Cardiac muscle cell (in vitro differentiated cells and primary cell): ENCODE measurements around the gene CNKSR2. TPM values are rescaled to one million over a fixed set of nuclear protein-coding genes. Genes with fewer than 3 reads are reported as not detected.

Experiments used
- DNase-seq, 2 donors: peaks; one replicate each; pipeline versions ENCODE4 v3.0.0 to v3.0.0-alpha.2; 2010 to 2017; ENCODE audit warnings: low read depth in 1 of 2, low spot score in 1 of 2
- H3K27ac ChIP-seq: fragments of 200-600 bp; sonication (generic); 2 replicates; pipeline ENCODE4 v1.5.1; 2016
- H3K27me3 ChIP-seq: fragments of 200-600 bp; sonication (generic); 2 replicates; pipeline ENCODE4 v1.6.0; 2016; ENCODE audit warnings: control low read depth
- H3K36me3 ChIP-seq: fragments of 200-600 bp; sonication (generic); 2 replicates; pipeline ENCODE4 v1.5.1; 2016; ENCODE audit warnings: control low read depth
- H3K4me1 ChIP-seq: fragments of 200-600 bp; sonication (generic); 2 replicates; pipeline ENCODE4 v1.8.1; 2017; ENCODE audit warnings: low read depth, mild to moderate bottlenecking, mixed run types
- H3K4me3 ChIP-seq: fragments of 200-600 bp; sonication (generic); 2 replicates; pipeline ENCODE4 v1.5.1; 2016; ENCODE audit warnings: mild to moderate bottlenecking
- H3K9me3 ChIP-seq: fragments of 200-600 bp; sonication (generic); 2 replicates; pipeline ENCODE4 v1.5.1; 2017; ENCODE audit warnings: low read depth, mild to moderate bottlenecking, control low read depth
- polyA plus RNA-seq: library from polyadenylated mRNA; unstranded; fragments of >200 nt; fragmentation: Nextera tagmentation; extraction: Ambion mirVana; gene quantifications from 2 replicates; pipeline ENCODE4 v1.2.1, GENCODE V29; 2016
- total RNA-seq: library from RNA; depleted of rRNA; stranded (reverse); fragments of >200 nt; gene quantifications from 2 replicates; pipeline ENCODE4 v1.2.3, GENCODE V29; 2016
- TF ChIP-seq, protein P1 (sequence below): IDR thresholded peaks from 2 replicates; pipeline ENCODE4 v1.5.1; 2012; ENCODE audit warnings: low read depth, mild to moderate bottlenecking, low read length

CNKSR2 gene
- total and polyA plus RNA-seq, 2 experiments from 2014 or later, result 1.5 to 25.3 TPM

DNA sequence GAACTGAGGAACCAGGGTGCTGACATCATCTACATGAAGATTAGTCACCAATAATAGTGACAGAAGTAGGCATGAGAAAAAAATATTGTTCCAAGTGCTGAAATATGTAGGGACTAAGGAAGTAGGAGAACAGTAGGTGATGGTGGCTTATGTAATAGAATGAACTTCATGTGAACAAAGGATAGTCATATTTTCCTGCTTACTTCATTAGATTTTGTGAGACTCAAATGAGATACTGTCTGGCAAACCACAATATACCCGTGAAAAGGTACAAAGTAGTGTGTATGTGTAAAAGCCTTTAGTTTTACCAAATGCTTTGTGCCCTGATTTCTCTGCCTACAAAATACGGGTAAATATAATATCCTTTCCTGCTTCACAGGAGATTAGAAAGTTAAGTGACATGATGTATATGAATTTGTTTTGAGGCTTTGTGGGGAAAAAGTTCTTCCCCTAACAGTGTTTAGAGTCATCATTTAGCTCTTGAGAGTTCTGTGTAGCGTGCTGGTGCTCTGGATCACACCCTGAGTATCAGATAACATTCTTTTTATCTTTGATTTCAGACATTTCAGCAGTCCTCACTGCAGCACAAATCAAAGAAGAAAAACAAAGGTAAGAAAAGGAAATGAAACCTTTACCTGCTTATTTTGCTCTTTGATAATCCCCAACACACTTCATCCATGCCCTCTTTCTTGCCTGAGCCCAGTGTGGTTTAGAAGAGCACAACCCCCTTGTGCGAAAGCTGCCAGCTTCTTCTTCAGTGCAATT lies 216.0 kb downstream of the CNKSR2 start:
- Histone ChIP-seq H3K27me3 (no peaks in the 10 kb centered on the region), H3K36me3 (no peaks in the 10 kb centered on the region), H3K4me1 (no peaks in the 10 kb centered on the region), H3K9me3 (no peaks in the 10 kb centered on the region), H3K4me3 (no peak overlapping the region), H3K27ac (no peak overlapping the region)
- no peak for DNase-seq
- TF ChIP-seq, protein P1, sequence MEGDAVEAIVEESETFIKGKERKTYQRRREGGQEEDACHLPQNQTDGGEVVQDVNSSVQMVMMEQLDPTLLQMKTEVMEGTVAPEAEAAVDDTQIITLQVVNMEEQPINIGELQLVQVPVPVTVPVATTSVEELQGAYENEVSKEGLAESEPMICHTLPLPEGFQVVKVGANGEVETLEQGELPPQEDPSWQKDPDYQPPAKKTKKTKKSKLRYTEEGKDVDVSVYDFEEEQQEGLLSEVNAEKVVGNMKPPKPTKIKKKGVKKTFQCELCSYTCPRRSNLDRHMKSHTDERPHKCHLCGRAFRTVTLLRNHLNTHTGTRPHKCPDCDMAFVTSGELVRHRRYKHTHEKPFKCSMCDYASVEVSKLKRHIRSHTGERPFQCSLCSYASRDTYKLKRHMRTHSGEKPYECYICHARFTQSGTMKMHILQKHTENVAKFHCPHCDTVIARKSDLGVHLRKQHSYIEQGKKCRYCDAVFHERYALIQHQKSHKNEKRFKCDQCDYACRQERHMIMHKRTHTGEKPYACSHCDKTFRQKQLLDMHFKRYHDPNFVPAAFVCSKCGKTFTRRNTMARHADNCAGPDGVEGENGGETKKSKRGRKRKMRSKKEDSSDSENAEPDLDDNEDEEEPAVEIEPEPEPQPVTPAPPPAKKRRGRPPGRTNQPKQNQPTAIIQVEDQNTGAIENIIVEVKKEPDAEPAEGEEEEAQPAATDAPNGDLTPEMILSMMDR, result no peak

DNA sequence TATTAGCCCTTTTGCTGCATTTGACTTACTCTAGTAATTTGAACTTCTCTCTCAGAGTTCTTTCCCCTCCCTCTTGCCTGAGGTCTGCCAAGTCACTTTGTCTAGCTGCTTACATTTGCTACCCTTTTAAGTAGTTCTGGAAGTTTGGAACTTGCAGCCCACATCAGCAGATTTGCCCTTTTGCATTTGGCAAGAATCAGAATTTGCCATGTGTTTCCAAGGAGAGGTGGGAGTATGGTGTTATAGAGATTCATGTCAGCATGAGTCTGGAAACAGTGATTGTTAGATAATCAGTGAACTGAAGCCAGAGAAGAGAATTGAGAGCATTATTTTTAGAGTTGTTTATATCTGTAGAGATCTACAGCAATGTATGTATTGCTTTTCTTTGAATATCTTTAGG lies 231.8 kb downstream of the CNKSR2 start:
- no peaks in the 10 kb centered on the region for H3K9me3 ChIP-seq
- H3K27ac ChIP-seq, result no peak overlapping the region
- H3K36me3 ChIP-seq, result no peaks in the 10 kb centered on the region
- H3K4me3 ChIP-seq, result no peak overlapping the region
- H3K27me3 ChIP-seq, result no peaks in the 10 kb centered on the region
- no peak for DNase-seq
- TF ChIP-seq, protein P1, result no peak
- H3K4me1 ChIP-seq, result no peaks in the 10 kb centered on the region

DNA sequence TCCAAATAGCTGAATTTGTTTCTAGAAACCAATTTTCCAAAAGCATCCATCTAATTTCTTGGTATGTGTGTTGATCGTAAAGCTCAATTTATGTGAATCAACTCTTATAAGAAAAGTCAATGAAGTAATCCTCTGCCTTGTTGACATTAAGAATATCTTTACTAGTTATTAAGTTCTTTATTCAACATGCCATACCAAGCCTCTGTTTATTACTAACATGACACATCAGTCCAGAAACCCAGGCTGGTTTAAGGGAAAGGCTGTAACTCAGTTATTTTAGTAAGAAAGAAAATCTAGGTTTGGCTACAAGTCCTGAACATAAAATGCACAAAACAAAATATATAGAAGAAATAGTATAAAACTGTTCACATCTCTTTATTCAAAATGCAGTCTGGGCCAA lies 235.9 kb downstream of the CNKSR2 start:
- no peaks in the 10 kb centered on the region for H3K4me1 ChIP-seq
- TF ChIP-seq, protein P1, result no peak
- H3K27ac ChIP-seq, result no peak overlapping the region
- H3K4me3 ChIP-seq, result no peak overlapping the region
- DNase-seq, result no peak
- no peaks in the 10 kb centered on the region for H3K9me3 ChIP-seq
- no peaks in the 10 kb centered on the region for H3K36me3 ChIP-seq
- no peaks in the 10 kb centered on the region for H3K27me3 ChIP-seq

DNA sequence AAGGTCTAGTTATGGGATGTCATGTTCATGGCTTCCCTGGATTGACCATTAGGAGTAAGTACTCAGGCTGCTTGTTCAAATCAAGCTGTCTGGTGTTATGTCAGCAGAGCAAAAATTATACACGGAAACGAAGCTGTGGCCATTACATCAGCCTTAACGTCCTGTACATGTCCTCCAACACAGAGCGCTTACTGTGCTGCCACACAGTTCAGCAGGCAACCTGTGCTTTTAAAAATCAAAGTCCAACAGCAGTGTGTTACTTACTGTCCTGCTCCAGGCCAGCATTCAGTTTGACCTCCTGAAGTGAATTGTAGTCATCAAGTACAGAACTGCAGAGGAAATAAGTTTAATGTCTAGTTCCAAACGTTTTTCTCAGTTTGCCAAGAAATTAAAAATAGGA lies 237.9 kb downstream of the CNKSR2 start:
- H3K36me3 ChIP-seq, result no peaks in the 10 kb centered on the region

DNA sequence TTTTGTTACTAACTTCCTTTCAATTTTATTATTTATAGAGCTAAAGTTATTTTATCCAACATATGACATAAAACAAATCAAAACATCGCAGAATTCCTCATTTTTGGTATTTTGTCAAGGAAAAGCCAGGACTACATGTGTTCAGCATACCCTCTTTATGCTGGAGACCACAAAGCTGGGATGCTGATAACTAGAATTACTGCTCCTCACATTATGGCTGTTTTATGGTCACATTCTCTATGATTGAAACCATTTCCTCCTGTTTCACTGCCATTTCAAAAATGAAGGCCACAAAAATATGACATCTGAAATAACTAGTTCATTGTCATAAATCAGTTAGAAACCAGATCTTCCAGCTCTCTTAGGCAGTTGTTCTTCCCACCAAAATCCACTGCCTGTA lies 242.2 kb downstream of the CNKSR2 start:
- Histone ChIP-seq H3K9me3 (no peaks in the 10 kb centered on the region), H3K27me3 (no peaks in the 10 kb centered on the region), H3K27ac (no peak overlapping the region), H3K4me3 (no peak overlapping the region), H3K36me3 (no peaks in the 10 kb centered on the region), H3K4me1 (no peaks in the 10 kb centered on the region)
- DNase-seq, result no peak
- TF ChIP-seq, protein P1, result no peak

More for the DNA sequence above, 237.9 kb downstream of the CNKSR2 start:
- no peaks in the 10 kb centered on the region for H3K9me3 ChIP-seq
- H3K27me3 ChIP-seq, result no peaks in the 10 kb centered on the region
- H3K4me1 ChIP-seq, result no peaks in the 10 kb centered on the region
- H3K27ac ChIP-seq, result no peak overlapping the region
- TF ChIP-seq, protein P1, result no peak
- DNase-seq, result no peak
- no peak overlapping the region for H3K4me3 ChIP-seq
